ENCODE measurements around the gene IL18. TPM values are rescaled to one million over a fixed set of nuclear protein-coding genes. Genes with fewer than 3 reads are reported as not detected.

The IL18 gene
- total and polyA plus RNA-seq, 2 of the 8 experiments (the other 6 are each of a cell fraction or from before 2014, with no cell fraction given) = 0.29 to 0.84 TPM

DNA sequence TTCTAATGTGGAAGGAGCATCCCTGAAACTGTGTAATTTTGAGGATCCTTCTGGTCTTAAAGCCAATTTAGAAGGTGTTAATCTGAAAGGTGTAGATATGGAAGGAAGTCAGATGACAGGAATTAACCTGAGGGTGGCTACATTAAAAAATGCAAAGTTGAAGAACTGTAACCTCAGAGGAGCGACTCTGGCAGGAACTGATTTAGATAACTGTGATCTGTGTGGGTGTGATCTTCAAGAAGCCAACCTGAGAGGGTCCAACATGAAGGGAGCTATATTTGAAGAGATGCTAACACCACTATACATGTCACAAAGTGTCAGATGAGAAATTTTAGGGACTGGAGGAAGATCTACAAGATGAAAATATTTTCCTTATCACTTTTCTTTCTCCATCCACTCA, 19.0 kb upstream of the IL18 start:
- Histone ChIP-seq H3K23ac (ENCODE audit: insufficient read length) (no peak overlapping the region), H4K8ac (ENCODE audit: extremely low read depth, insufficient read depth, low read length) (no peak overlapping the region), H3K14ac (ENCODE audit: insufficient read length) (no peak overlapping the region), H3K79me1 (ENCODE audit: low read depth, low read length) (no peaks in the 10 kb centered on the region), H2AK5ac (ENCODE audit: low read depth, low read length) (no peak overlapping the region), H2BK5ac (ENCODE audit: low read depth, low read length) (no peak overlapping the region), H2BK12ac (ENCODE audit: low read depth, low read length) (no peak overlapping the region), H2BK15ac (ENCODE audit: low read length) (no peak overlapping the region), H3K4me3 (ENCODE audit: extremely low read depth in 1 of 4, insufficient read depth in 2 of 4, low read depth in 3 of 4, low read length in 4 of 4) (no peak overlapping the region), H3K36me3 (ENCODE audit: control insufficient read depth in 2 of 4, insufficient read depth in 4 of 4, low read length in 3 of 4) (no peaks in the 10 kb centered on the region), H4K20me1 (replicated peaks in 1 of 2; ENCODE audit: control insufficient read depth in 1 of 2, insufficient read depth in 2 of 2, low read length in 2 of 2) (no peaks in the 10 kb centered on the region), H3K9ac (replicated peaks in 1 of 4; ENCODE audit: extremely low read depth in 1 of 4, low read depth in 3 of 4, low read length in 3 of 4) (no peak overlapping the region), H4K5ac (ENCODE audit: insufficient read length, low read depth, low read length) (no peak overlapping the region), H3K18ac (ENCODE audit: extremely low read depth, low read length) (no peak overlapping the region), H3K27me3 (replicated peaks in 1 of 4; ENCODE audit: control insufficient read depth in 3 of 4, extremely low read depth in 1 of 4, insufficient read depth in 3 of 4, low read length in 3 of 4) (no peaks in the 10 kb centered on the region), H3K4ac (replicated peaks; ENCODE audit: insufficient read length, low read depth, low read length) (no peak overlapping the region), H4K91ac (replicated peaks; ENCODE audit: insufficient read length, low read length) (no peak overlapping the region), H3K56ac (replicated peaks; ENCODE audit: insufficient read length, low read depth, low read length) (no peak overlapping the region), H3K9me3 (ENCODE audit: insufficient read depth in 2 of 2, low read depth in 1 of 2, low read length in 1 of 2) (no peaks in the 10 kb centered on the region), H3K27ac (ENCODE audit: low read depth, low read length) (no peak overlapping the region), H2BK120ac (replicated peaks; ENCODE audit: low read depth, low read length) (no peak overlapping the region), H3K4me2 (ENCODE audit: insufficient read depth in 1 of 2, low read depth in 2 of 2, low read length in 2 of 2) (no peak overlapping the region), H3K23me2 (ENCODE audit: low read depth, low read length) (no peaks in the 10 kb centered on the region), H3K79me2 (ENCODE audit: control insufficient read depth in 1 of 2, insufficient read depth in 2 of 2, low read length in 2 of 2) (no peaks in the 10 kb centered on the region), H2BK20ac (ENCODE audit: low read length) (no peak overlapping the region), H3K4me1 (replicated peaks in 1 of 4; ENCODE audit: control insufficient read depth in 3 of 4, insufficient read depth in 4 of 4, low read length in 3 of 4) (no peaks in the 10 kb centered on the region), H2AFZ (ENCODE audit: low read length) (no peak overlapping the region)
- no peak for DNase-seq (ENCODE audit: low read depth in 1 of 2, low spot score in 2 of 2)
- ChIA-PET POLR2A (ENCODE audit: partially characterized antibody) (no interaction called here), CTCF (ENCODE audit: partially characterized antibody) (no interaction called here)
- 90% methylated on average over 1 of the region's 1 CpG; no CpG with 5 or more reads in 1 of the 2 experiments for WGBS, 2 experiments (ENCODE audit: extremely low coverage in 1 of 2, insufficient coverage in 1 of 2, insufficient read length in 1 of 2, insufficient replicate concordance in 2 of 2, low coverage in 1 of 2, low lambda C conversion rate in 2 of 2, missing lambda C conversion rate in 1 of 2)
- no peak for FAIRE-seq
- TF ChIP-seq NANOG (IDR thresholded peaks at IDR 0.05; ENCODE audit: insufficient read depth, low read depth, low read length, poor library complexity, severe bottlenecking) = no peak
- TF ChIP-seq CEBPB (IDR thresholded peaks at IDR 0.05; ENCODE audit: low read depth, low read length) = no peak
- no peak for TF ChIP-seq SIRT6 (IDR thresholded peaks at IDR 0.05; ENCODE audit: low read length)
- no peak for TF ChIP-seq SUZ12 (IDR thresholded peaks at IDR 0.05; ENCODE audit: low read length)
- TF ChIP-seq JUN (IDR thresholded peaks at IDR 0.05; ENCODE audit: low read depth, low read length) = no peak
- no peak for TF ChIP-seq HDAC6 (IDR thresholded peaks at IDR 0.05; ENCODE audit: low read depth, low read length)
- no peak for TF ChIP-seq CTCF (IDR thresholded peaks at IDR 0.05; ENCODE audit: control extremely low read depth in 1 of 3, insufficient read depth in 1 of 3, low read depth in 1 of 3, low read length in 3 of 3)
- no peak for TF ChIP-seq GABPA (IDR thresholded peaks at IDR 0.05; ENCODE audit: borderline replicate concordance, insufficient read depth, low read length)
- no peak for TF ChIP-seq POLR2AphosphoS5 (IDR thresholded peaks at IDR 0.05; ENCODE audit: low read depth, low read length)
- no peak for TF ChIP-seq POLR2A (IDR thresholded peaks at IDR 0.05; ENCODE audit: control extremely low read depth in 1 of 2, low read depth in 2 of 2, low read length in 2 of 2)
- no peak for TF ChIP-seq CREB1 (IDR thresholded peaks at IDR 0.05)
- TF ChIP-seq, protein P1, sequence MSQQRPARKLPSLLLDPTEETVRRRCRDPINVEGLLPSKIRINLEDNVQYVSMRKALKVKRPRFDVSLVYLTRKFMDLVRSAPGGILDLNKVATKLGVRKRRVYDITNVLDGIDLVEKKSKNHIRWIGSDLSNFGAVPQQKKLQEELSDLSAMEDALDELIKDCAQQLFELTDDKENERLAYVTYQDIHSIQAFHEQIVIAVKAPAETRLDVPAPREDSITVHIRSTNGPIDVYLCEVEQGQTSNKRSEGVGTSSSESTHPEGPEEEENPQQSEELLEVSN (IDR thresholded peaks at IDR 0.05) = no peak
- no peak for TF ChIP-seq MAFK (IDR thresholded peaks at IDR 0.05; ENCODE audit: low read depth, low read length)

Data from H1 (cell line).